LHCN-M2 (cell line): Measurements from ENCODE around the gene PARD3B. TPM values are rescaled to one million over a fixed set of nuclear protein-coding genes. Genes with fewer than 3 reads are reported as not detected.
A peak's percentile ranks its signal among the peaks of the same experiment; 100 is the strongest.
"Not testable (repeated sequence)": the region's sequence is repeated elsewhere in the genome, so short reads cannot be mapped to it uniquely, and the experiment has no call there.

Source experiments
- DNase-seq: peaks from one replicate; pipeline ENCODE4 v3.0.0-alpha.2; 2012; ENCODE audit warnings: low read depth
- total RNA-seq: library from RNA; depleted of rRNA; stranded (reverse); fragments of >200 nt; gene quantifications from 2 replicates; pipeline ENCODE4 v1.2.3, GENCODE V29; 2014

The PARD3B gene
- total RNA-seq, 1 experiment from 2014 or later, result 4.0 TPM

GRCh38 chr2:205493528-205493927 lies 948.3 kb downstream of the PARD3B start:
- not testable (repeated sequence) for DNase-seq

GRCh38 chr2:205494537-205495235 lies 949.4 kb downstream of the PARD3B start:
- no peak for DNase-seq

- no peak for DNase-seq
Measured at GRCh38 chr2:205495819-205496218, 950.5 kb downstream of the PARD3B start.

GRCh38 chr2:205496370-205496769 lies 951.1 kb downstream of the PARD3B start:
- DNase-seq, result no peak

DNA sequence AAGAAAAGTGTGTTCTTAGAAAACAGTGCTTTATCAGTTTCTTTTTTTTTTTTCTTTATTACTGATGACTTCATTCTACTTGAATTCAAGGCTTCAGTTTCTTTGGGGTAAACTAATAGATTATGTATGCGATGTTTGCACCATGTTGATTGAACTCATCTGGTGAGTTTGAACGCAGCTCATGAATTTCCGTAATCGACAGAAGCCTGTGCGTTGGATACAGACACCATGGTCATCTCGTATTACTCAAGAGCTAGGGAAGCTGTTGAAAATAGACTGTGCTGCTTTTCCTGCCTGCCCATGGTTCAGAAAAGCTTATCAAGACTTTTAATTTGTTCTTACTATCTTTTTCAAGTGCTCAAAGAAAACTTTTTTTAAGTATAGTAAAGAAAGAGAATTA lies 951.5 kb downstream of the PARD3B start:
- no peak for DNase-seq

DNA sequence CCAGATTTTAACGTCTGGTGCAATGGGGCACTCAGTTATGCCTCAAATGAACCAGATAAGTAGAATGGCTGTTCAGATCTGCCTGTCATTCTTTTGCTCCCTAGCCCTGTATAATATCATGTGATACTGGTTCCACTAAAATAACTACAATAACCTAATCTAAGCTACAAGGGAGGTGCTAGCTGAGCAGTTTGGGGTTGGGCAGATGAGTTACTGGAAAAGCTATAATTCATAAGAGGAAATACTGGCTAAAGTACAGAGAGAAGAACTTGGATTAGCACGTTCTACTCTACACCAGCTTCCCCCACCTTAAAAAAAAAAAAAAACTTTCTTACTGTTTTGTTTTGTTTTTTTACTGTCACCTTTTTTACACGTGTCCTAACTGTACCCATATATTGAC lies 953.7 kb downstream of the PARD3B start:
- DNase-seq, result no peak

GRCh38 chr2:205500065-205500464 lies 954.8 kb downstream of the PARD3B start:
- DNase-seq, result no peak

DNA sequence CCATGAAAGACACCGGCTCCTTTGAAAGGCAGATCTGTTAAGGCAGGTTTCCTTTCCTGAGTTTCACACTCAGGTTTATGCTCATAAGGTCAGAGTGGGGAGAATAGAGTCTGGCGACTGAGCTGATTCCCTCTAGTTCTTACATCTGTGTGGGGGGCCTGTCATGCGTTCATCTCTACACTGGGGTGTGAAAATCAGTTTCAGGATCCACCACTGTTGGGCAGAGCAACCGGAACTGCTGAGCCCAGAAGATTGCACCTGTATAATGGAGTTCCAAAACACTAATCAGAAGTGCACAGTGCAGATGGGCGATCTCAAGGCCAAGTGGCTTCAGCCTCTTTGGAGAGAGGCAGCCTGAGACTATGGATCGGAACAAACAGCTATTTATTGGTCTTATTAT lies 955.7 kb downstream of the PARD3B start:
- no peak for DNase-seq

GRCh38 chr2:205501826-205502225 lies 956.6 kb downstream of the PARD3B start:
- DNase-seq, result no peak

DNA sequence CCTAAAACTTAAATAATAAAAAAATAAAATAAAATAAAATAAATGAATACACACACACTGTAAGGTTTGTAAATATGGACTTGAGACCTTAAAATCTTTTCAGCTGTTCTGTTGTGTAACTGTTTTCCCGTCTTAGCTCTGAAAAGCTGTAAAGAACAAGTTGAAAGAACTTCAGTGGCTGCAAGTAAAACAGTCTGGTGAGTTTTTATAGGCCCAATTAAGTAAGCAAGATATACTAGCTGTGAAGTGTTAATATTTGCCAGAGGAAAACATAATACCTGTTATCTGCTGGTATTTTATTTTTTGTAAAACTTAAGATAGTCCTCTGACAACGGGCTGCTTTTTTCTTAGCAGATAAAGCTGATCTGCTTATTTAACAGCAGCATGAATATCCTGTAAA lies 960.1 kb downstream of the PARD3B start:
- DNase-seq, result no peak

DNA sequence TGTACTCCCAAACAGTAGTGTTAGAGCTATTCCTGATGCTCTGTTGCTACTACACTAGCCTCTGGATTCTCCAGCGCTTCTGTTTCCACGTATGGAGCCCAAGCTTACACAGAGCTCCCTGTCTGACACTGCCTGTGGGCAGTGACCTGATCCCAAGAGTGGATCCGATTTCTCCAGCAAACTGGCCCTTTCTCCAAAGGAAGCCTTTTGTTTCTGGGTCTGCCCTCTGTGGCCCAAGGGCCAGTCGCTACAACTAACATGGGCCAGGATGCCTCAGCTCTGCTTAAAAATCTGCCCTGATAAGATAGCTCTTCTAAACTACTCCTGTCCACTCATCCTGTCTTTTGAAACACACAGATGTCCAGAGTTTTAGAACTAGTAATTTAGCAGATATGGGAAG lies 964.4 kb downstream of the PARD3B start:
- no peak for DNase-seq

DNA sequence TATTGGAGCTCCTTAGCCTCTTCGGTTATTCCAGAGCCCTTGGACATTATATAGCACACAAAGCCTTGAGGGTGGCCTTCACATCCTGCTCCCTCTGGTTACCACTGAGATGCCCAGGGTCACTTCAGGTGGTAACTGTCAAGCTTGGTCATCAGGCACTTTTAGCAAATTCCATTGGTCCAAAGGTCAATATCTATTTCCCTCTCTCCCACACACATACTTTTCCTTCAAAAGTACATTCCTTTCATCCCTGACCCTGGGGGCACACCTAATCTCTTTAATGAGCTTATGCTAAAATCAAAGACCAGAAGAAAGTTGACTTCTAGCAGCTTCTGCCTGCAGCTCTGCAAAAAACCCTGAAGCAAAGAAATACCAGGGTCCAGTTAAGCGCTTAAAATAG lies 965.1 kb downstream of the PARD3B start:
- no peak for DNase-seq

- no peak for DNase-seq
Measured at GRCh38 chr2:205511221-205511620, 965.9 kb downstream of the PARD3B start.

DNA sequence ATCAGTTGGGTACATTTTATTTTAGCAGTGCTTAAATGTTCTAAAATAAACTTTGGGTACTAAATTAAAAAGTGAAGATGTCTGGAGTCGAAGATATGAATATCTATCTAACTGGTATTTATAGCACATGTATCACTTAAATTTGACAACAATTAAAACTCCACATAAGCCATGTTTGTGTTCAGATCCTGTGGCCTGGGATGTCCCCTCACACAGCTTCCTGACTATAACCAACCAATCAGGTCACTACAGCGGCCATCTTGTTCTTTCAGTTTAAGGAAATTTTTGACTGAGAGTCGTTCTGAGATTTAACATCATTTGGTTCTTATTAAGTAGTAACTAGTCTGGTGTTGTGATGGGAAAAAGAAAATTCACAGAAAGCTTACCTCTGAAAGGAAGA lies 966.4 kb downstream of the PARD3B start:
- DNase-seq, result peak; percentile 20

DNA sequence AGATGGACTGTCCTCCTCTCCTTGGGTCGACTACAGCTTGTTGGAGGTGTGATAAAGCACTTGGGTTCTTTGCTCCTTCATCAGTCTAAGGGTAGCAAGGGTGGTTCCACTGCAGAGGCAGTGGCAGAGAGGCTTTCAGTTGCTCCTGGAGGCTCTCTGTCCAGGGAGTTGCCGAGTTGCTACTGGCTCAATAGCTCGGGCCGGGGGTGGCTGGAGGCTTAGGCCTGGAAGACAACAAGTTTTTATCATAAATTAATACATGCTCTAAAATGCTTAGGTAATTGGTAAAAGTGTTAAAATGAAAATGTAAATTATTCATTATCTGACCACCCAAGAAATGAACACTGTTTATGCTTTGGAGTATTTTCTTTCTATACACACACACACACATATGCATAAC lies 975.0 kb downstream of the PARD3B start:
- no peak for DNase-seq

GRCh38 chr2:205524656-205525055 lies 979.4 kb downstream of the PARD3B start:
- peak; percentile 27 for DNase-seq

DNA sequence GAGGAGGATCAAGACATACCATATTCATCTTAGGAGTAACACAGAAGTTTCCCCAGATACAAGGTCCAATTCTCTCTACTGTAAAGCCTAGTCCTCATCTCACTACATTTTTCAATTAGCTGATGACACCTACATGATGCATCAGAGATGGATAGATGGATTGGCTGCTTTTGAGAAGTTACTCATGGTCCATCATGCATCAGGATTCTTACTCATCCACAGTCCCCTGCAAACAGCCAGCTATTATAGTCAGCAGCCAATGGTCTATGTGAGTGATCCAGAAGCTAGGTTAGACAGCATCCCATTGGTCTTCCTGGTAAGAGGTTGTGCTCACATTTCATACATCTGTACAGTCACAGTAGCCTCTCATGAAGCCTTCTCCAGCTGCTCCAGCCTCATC lies 982.5 kb downstream of the PARD3B start:
- peak; percentile 64 for DNase-seq

DNA sequence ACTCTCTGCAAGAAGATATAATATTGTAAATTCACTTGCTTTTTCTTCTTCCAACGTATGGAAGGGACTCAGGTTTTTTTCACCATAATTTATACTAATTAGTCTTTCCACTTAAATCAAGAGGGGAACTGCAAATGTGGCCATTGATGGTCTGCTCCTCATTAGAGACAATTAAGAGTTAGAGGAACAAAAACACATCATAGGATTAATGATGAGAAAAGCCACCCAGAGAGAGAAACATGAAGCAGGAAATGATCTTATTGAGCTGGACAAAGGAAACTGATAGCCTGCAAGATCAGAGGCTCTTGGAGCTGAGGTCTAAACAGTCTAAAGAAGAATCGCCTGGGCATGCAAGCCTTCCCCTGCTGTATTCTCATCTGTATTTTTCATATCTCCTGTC lies 985.8 kb downstream of the PARD3B start:
- no peak for DNase-seq

- DNase-seq, result no peak
Measured at GRCh38 chr2:205531489-205532148, 986.3 kb downstream of the PARD3B start.

DNA sequence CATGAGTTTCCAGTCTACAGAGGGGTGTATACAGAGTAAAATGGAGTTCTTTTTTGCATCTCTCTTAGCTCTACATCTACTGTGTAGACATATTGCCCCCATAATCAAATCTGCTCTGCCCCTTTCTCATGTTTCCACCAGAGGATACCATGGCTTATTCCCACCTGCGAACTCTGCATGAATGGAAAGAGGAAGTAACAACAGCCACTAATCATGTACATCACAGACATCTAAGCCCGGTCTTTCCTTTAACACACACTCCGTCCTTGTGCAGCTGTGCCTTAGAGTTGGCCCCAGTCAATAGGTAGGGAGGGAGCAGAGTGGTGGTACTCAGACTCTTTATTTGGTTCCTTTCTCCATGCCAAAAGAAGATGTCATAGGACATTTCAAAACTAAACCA lies 989.7 kb downstream of the PARD3B start:
- DNase-seq, result no peak

- peak; percentile 19 for DNase-seq
Measured at GRCh38 chr2:205539603-205540002, 994.3 kb downstream of the PARD3B start.

- DNase-seq, result no peak
Measured at GRCh38 chr2:205540036-205540435, 994.8 kb downstream of the PARD3B start.

DNA sequence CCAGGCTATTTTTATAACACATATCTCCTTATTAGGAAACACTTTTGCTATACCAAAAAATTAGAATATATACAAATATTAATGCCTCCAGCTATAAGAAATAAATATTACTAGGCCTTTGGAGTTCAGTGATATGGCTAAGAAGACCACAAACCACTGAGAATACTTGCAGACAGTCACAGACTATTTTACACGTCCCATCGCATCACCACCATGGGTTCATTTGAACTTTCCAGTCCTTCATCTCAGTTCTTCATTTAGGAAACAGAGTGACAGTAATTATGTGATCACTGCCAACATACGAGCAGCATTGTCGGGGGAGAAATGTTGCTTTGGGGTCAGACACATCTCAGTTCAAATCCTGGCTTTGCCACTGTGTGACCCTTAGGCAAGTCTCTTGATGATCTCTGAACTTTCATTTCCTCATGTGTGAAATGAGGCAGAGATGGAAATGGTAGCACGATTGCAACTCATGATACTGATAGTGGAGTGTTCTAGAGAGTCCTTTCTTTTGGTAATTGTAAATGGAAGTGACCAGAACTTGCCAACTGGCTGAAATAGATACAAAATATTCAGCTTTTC lies 998.1 kb downstream of the PARD3B start:
- no peak for DNase-seq
